ENCODE measurements around the gene CUL2.

- no peak for TF ChIP-seq ZNF610 (tag by site-specific recombination; IDR thresholded peaks at IDR 0.05; ENCODE audit: borderline replicate concordance)
- TF ChIP-seq PBX3 (CRISPR knock-in tag; IDR thresholded peaks at IDR 0.05), result no peak
- no peak for TF ChIP-seq ZNF157 (tag by site-specific recombination; IDR thresholded peaks at IDR 0.05)
- no peak for TF ChIP-seq ZNF785 (tag by site-specific recombination; IDR thresholded peaks at IDR 0.05)
- no peak for TF ChIP-seq GFI1B (tag by site-specific recombination; IDR thresholded peaks at IDR 0.05)
These were observed 15.9 kb downstream of the CUL2 start for GRCh38 chr10:35074266-35074665.

Measured in HEK293 (cell line).